NCI-H1048 (cell line): ENCODE data around the gene SERPINE2.
"Not testable (repeated sequence)": the region's sequence is repeated elsewhere in the genome, so short reads cannot be mapped to it uniquely, and the experiment has no call there.

Experiments
- DNase-seq: peaks from one replicate; lab custom pipeline; 2025; lab: John Stamatoyannopoulos, UW

The SERPINE2 gene

GRCh38 chr2:223943561-223944008, 95.5 kb downstream of the SERPINE2 start:
- DNase-seq, result no peak

GRCh38 chr2:223943135-223943534, 96.0 kb downstream of the SERPINE2 start:
- DNase-seq, result no peak

GRCh38 chr2:223941579-223942277, 97.4 kb downstream of the SERPINE2 start:
- DNase-seq, result no peak

DNA sequence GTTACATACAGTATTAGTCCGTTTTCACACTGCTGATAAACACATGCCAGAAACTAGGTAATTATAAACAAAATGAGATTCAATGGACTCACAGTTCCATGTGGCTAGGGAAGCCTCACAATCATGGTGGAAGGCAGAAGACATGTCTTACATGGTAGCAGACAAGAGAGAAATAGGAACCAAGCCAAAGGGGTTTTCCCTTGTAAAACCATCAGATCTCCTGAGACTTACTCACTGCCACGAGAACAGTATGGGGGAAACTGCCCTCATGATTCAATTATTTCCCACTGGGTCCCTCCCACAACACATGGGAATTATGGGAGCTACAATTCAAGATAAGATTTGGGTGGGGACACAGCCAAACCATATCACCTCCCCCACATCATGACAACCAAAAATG, 99.6 kb downstream of the SERPINE2 start:
- not testable (repeated sequence) for DNase-seq

GRCh38 chr2:223937535-223937934, 101.6 kb downstream of the SERPINE2 start:
- no peak for DNase-seq

DNA sequence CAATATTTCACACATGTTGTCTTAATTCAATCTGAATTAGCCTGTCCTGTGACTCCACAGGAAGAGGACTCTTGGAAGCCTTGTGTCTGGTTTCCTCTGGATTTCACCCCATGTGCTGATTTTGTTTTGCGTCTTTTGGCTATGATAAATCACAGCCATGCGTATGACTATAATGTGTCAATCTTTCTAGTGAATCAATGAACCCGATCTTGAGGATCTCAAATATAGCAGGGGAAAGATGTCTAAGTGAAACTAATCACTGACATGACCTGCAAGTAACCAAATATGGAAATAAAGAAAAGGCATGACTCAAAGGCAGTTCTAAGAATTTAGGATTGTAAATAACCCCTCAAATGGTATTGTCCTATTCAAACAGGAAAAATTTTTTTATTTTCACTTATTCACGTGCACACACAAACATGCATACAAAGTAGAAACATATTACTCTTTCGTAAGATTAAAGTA, 102.2 kb downstream of the SERPINE2 start:
- no peak for DNase-seq

DNA sequence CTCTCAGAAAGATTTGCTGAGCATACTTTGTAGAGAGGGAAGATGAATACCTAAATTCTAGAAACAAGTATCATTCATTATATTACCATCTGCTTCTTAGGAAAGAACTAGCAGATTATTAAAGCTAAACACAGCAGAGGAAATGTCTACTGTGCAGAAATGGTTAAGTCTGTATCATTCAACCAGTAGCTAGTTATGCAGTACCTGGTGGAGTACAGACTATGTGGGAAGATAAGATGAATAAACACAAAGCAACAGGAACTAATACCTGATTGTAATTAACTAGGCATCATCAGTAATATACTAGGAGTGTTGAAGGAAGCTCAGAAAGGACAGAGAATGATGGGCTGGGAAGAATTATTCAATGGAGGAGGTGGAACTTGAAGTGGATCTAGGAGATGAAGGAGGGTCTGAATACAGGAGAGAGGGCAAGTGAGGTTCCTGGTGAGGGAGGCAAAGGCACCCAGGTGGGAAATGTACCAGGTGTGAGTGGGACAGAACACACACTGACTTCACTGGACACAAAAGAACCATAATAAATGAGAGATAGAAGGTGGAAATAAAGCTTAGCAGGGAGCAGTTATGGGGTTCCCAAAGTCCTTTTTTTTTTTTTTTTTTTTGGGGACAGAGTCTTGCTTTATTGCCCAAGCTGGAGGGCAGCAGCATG, 103.5 kb downstream of the SERPINE2 start:
- DNase-seq, result no peak

- DNase-seq, result no peak
Observed at GRCh38 chr2:223934870-223935269, 104.2 kb downstream of the SERPINE2 start.

- no peak for DNase-seq
Observed at GRCh38 chr2:223932816-223933800, 106.0 kb downstream of the SERPINE2 start.

GRCh38 chr2:223930103-223930976, 108.7 kb downstream of the SERPINE2 start:
- no peak for DNase-seq

DNA sequence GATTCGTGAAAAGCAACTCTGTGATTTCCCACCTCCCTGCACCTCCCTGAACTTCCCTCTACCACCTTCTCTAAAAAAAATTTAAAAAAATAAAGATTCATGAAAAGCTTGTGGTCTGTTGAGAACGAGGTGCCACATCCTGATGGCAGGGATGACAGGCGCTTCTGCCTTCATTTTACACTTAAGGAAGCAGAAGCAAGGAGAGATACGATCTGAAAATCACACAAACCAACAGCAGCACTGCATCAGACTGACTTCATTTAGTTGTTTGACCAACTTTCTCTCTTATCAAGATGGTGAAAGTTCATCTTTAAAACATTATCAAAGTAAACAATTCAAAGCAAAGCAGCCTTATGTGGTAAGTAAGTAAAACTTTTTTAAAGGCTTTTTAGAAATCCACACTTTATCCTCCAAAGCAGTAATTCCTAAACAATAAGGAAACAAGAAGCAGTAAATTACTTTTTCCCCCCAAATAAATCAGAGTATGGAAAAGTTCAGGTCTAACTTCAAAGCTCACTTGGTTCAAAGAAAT, 109.4 kb downstream of the SERPINE2 start:
- no peak for DNase-seq

DNA sequence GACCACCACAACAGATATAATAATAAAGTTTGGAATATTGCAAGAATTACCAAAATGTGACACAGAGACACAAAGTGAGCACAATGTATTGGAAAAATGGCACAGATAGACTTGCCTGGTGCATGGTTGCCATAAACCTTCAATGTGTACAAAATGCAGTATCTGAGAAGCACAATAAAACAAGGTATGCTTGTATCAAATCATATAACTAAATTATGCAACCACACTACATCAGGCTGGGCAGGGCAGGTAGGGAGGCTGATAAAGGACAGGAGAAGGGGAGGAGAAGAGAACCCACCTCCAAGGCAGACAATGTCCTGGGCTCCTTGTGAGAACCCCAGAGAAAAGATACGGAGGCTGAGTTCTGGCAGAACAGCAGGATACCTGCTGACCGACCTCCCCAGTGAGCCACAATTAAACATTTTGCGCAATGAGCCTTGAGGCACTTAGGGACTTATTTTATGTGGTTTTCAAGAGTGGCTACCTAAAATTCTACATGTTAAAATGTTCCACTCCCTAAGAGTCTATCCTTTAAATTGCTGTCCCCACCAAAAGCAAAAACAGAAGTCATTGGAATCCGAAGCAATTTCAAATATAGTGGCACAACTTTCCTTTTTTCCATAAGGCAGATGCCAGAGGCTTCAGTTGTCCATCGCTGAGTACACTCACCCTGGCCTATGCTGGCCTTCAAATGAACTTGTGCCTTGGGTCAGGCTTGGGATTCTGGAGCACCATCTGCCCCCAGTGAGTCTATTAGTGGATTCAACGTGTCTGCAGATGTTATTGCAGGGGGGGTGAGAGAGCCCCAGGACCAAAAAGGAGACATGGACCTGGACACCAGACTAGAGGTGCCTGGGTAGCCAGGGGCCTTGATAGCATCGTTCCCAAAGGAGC, 110.7 kb downstream of the SERPINE2 start:
- DNase-seq, result no peak

DNA sequence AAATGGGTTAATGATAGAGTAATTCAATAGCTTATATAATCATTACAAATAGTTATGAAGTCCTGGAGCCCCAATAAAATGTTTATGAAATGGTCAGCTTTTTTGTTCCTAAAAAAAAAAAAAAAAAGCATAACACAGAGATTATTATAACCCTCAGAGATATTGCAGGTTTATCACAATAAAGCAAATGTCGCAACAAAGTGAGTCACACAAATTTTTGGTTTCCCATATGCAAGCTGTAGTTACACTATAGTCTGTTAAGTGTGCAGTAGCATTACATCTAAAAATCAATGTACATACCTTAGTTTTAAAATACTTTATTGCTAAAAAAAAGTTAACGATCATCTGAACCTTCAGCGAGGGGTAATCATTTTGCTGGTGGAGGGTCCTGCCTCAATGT, 114.0 kb downstream of the SERPINE2 start:
- DNase-seq, result no peak
